Keratinocyte (primary cell): Measurements from ENCODE around the gene RARRES1. TPM values are rescaled to one million over a fixed set of nuclear protein-coding genes. Genes with fewer than 3 reads are reported as not detected.

Experiments
- DNase-seq: peaks from one replicate; pipeline ENCODE4 v3.0.0-alpha.2; 2011; ENCODE audit warnings: low read depth, missing footprints, low spot score
- FAIRE-seq: peaks from 2 replicates; lab custom pipeline; 2011; peaks lifted over from hg19 to GRCh38; lab: Jason Lieb, UNC
- H2AFZ ChIP-seq: 2 replicates; pipeline ENCODE4 v1.6.0; 2012; ENCODE audit warnings: low read length, control low read depth, inconsistent platforms; ENCODE audit not compliant: control insufficient read depth
- H3K27ac ChIP-seq: 2 replicates; pipeline ENCODE4 v1.5.1; 2011; ENCODE audit warnings: low read length; ENCODE audit not compliant: control insufficient read depth, insufficient read depth
- H3K27me3 ChIP-seq: 3 replicates; pipeline ENCODE4 v1.6.0; 2011; ENCODE audit warnings: low read length; ENCODE audit not compliant: control insufficient read depth, insufficient read depth; ENCODE audit errors: extremely low read depth
- H3K36me3 ChIP-seq, 2 experiments: 2 replicates in 1 of 2; 3 replicates in 1 of 2; pipeline ENCODE4 v1.5.1; 2011; ENCODE audit warnings: low read length in 2 of 2, mild to moderate bottlenecking in 1 of 2; ENCODE audit not compliant: control insufficient read depth in 2 of 2, insufficient read depth in 2 of 2; ENCODE audit errors: extremely low read depth in 1 of 2
- H3K4me1 ChIP-seq: 3 replicates; pipeline ENCODE4 v1.5.1; 2011; ENCODE audit warnings: low read length; ENCODE audit not compliant: control insufficient read depth, insufficient read depth; ENCODE audit errors: extremely low read depth
- H3K4me2 ChIP-seq: 3 replicates; pipeline ENCODE4 v1.6.0; 2011; ENCODE audit warnings: low read depth, low read length; ENCODE audit not compliant: control insufficient read depth, insufficient read depth; ENCODE audit errors: extremely low read depth
- H3K4me3 ChIP-seq, 3 experiments: fragments of 200-600 bp in 1 of 3; sonication (generic) in 1 of 3; 2 replicates in 2 of 3; 3 replicates in 1 of 3; pipeline ENCODE4 v1.5.1; 2011 to 2016; ENCODE audit warnings: low read length in 3 of 3, mild to moderate bottlenecking in 3 of 3, control low read depth in 2 of 3, inconsistent platforms in 1 of 3, low read depth in 1 of 3, mixed read lengths in 1 of 3, mixed run types in 1 of 3, moderate library complexity in 1 of 3; ENCODE audit not compliant: control insufficient read depth in 2 of 3, insufficient read depth in 2 of 3; ENCODE audit errors: extremely low read depth in 1 of 3
- H3K79me2 ChIP-seq: 2 replicates; pipeline ENCODE4 v1.6.0; 2012; ENCODE audit warnings: low read length; ENCODE audit not compliant: control insufficient read depth, insufficient read depth
- H3K9ac ChIP-seq: 3 replicates; pipeline ENCODE4 v1.6.0; 2011; ENCODE audit warnings: low read length; ENCODE audit not compliant: control insufficient read depth, insufficient read depth; ENCODE audit errors: extremely low read depth
- H3K9me1 ChIP-seq: 3 replicates; pipeline ENCODE4 v1.6.0; 2011; ENCODE audit warnings: low read length; ENCODE audit not compliant: control insufficient read depth, insufficient read depth; ENCODE audit errors: extremely low read depth
- H3K9me3 ChIP-seq: 2 replicates; pipeline ENCODE4 v1.5.1; 2012; ENCODE audit warnings: low read depth, low read length; ENCODE audit not compliant: control insufficient read depth
- H4K20me1 ChIP-seq: 3 replicates; pipeline ENCODE4 v1.6.0; 2011; ENCODE audit warnings: low read length; ENCODE audit not compliant: control insufficient read depth, insufficient read depth; ENCODE audit errors: extremely low read depth
- EZH2 ChIP-seq: IDR thresholded peaks from one replicate; pipeline ENCODE4 v1.6.1; 2012; ENCODE audit warnings: inconsistent platforms, mild to moderate bottlenecking, low read length, moderate library complexity
- dilution Hi-C: fragments of 300-500 bp; cut with MboI; formaldehyde crosslinking; loops from one replicate; pipeline ENCODE4 v1.7.0; 2020; ENCODE audit warnings: low sequenced_read_pairs; ENCODE audit not compliant: extremely low pct_ligation_motif_present
- polyA plus RNA-seq, 5 experiments: library from polyadenylated mRNA; depleted of rRNA in 3 of 5; stranded (reverse) in 3 of 5; stranded (forward) in 1 of 5; unstranded in 1 of 5; fragments of >200 nt; gene quantifications; 1 replicate in 1 of 5; 2 replicates in 3 of 5; 3 replicates in 1 of 5; pipeline versions ENCODE4 v1.2.1 to v1.2.3, GENCODE V29; 2011 to 2012; ENCODE audit warnings: missing spikeins in 2 of 5, low read depth in 1 of 5, low replicate concordance in 1 of 5
- TF ChIP-seq, protein P1 (sequence below), 3 experiments: IDR thresholded peaks in 1 of 3; conservative IDR thresholded peaks in 1 of 3; optimal IDR thresholded peaks in 1 of 3; 2 replicates in 2 of 3; 3 replicates in 1 of 3; pipeline versions ENCODE3 to v1.5.1; 2011; ENCODE audit warnings: low read length in 3 of 3, mild to moderate bottlenecking in 3 of 3, moderate library complexity in 2 of 3, control low read depth in 1 of 3, inconsistent platforms in 1 of 3; ENCODE audit not compliant: insufficient read depth in 2 of 3; ENCODE audit errors: extremely low read depth in 1 of 3

Gene RARRES1
- polyA plus RNA-seq, 1 donor (not counting 4 experiments of a cell fraction or from before 2014, with no cell fraction given): not detected

DNA sequence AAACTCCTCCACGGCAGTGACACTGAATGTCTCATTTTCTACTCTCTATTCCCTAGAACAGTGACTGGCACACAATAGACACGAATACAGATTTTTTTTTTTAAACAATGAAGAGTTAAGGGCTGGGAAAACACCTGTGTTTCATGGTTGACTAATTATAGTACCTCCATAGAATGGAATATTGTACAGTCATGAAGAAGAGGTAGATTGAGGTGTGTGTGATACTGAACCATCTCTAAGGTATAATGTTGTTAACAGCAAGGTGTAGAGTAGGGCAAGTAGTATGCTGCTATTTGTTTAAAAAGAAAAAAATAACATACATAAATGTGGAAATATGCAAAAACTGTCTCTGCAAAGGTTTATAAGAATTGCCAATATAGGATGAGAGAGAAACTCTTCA is 5.2 kb upstream of the RARRES1 start:
- dilution Hi-C loops: no loop called here
- Histone ChIP-seq H3K27me3 (no peaks in the 10 kb centered on the region), H3K4me2 (no peak overlapping the region), H3K9me3 (no peaks in the 10 kb centered on the region), H3K9me1 (no peaks in the 10 kb centered on the region), H3K4me3 (no peak overlapping the region), H2AFZ (no peak overlapping the region), H3K36me3 (no peaks in the 10 kb centered on the region), H3K79me2 (no peaks in the 10 kb centered on the region), H4K20me1 (no peaks in the 10 kb centered on the region), H3K9ac (no peak overlapping the region), H3K4me1 (no peaks in the 10 kb centered on the region), H3K27ac (no peak overlapping the region)
- no peak for FAIRE-seq
- TF ChIP-seq, protein P1, sequence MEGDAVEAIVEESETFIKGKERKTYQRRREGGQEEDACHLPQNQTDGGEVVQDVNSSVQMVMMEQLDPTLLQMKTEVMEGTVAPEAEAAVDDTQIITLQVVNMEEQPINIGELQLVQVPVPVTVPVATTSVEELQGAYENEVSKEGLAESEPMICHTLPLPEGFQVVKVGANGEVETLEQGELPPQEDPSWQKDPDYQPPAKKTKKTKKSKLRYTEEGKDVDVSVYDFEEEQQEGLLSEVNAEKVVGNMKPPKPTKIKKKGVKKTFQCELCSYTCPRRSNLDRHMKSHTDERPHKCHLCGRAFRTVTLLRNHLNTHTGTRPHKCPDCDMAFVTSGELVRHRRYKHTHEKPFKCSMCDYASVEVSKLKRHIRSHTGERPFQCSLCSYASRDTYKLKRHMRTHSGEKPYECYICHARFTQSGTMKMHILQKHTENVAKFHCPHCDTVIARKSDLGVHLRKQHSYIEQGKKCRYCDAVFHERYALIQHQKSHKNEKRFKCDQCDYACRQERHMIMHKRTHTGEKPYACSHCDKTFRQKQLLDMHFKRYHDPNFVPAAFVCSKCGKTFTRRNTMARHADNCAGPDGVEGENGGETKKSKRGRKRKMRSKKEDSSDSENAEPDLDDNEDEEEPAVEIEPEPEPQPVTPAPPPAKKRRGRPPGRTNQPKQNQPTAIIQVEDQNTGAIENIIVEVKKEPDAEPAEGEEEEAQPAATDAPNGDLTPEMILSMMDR (optimal IDR thresholded peaks at IDR 0.05 in 1 of 3, IDR thresholded peaks at IDR 0.05 in 1 of 3, conservative IDR thresholded peaks at IDR 0.05 in 1 of 3; ENCODE audit: extremely low read depth in 1 of 3, insufficient read depth in 2 of 3, low read length in 3 of 3): no peak
- no peak for TF ChIP-seq EZH2
- DNase-seq: no peak

- Histone ChIP-seq H3K9ac (no peak overlapping the region), H2AFZ (no peak overlapping the region), H3K9me3 (no peaks in the 10 kb centered on the region), H3K4me1 (peaks cover 7% of the 10 kb centered on the region), H3K36me3 (no peaks in the 10 kb centered on the region), H3K27ac (no peak overlapping the region), H3K4me3 (no peak overlapping the region), H3K9me1 (no peaks in the 10 kb centered on the region), H3K4me2 (no peak overlapping the region), H3K79me2 (no peaks in the 10 kb centered on the region), H4K20me1 (no peaks in the 10 kb centered on the region), H3K27me3 (no peaks in the 10 kb centered on the region)
- DNase-seq (no peak), FAIRE-seq (no peak)
- dilution Hi-C loops: no loop called here
- TF ChIP-seq, protein P1 (optimal IDR thresholded peaks at IDR 0.05 in 1 of 3, IDR thresholded peaks at IDR 0.05 in 1 of 3, conservative IDR thresholded peaks at IDR 0.05 in 1 of 3; ENCODE audit: extremely low read depth in 1 of 3, insufficient read depth in 2 of 3, low read length in 3 of 3): no peak
- no peak for TF ChIP-seq EZH2
Observed at GRCh38 chr3:158735296-158736033, 3.2 kb upstream of the RARRES1 start.
